Body of pancreas (tissue), 4 donors: ENCODE measurements around the gene PODXL. TPM values are rescaled to one million over a fixed set of nuclear protein-coding genes. Genes with fewer than 3 reads are reported as not detected.

ENCODE experiments used
- ATAC-seq: fragments of 150-250 bp; one replicate; pipeline ENCODE4 v1.9.1; 2016
- DNase-seq, 4 donors: peaks; one replicate each; pipeline ENCODE4 v3.0.0-alpha.2; 2019
- H3K27ac ChIP-seq, 4 donors: fragments of 200-600 bp; sonication (generic); 1 replicate in 3 of 4; 2 replicates in 1 of 4; pipeline versions ENCODE4 v1.5.1 to v1.6.1; 2016 to 2019; ENCODE audit warnings: mild to moderate bottlenecking in 1 of 4, mixed read lengths in 1 of 4, moderate library complexity in 1 of 4
- H3K27me3 ChIP-seq, 2 donors: fragments of 200-600 bp; sonication (generic); one replicate each; pipeline ENCODE4 v1.6.0; 2016; ENCODE audit warnings: mild to moderate bottlenecking in 1 of 2
- H3K36me3 ChIP-seq, 2 donors: fragments of 200-600 bp; sonication (generic); replicated peaks in 1 of 2; 2 replicates each; pipeline ENCODE4 v1.5.1; 2016; ENCODE audit warnings: low read depth in 2 of 2; ENCODE audit not compliant: insufficient read depth in 1 of 2
- H3K4me1 ChIP-seq: fragments of 200-600 bp; sonication (generic); one replicate; pipeline ENCODE4 v1.6.0; 2016
- H3K4me3 ChIP-seq, 2 donors: fragments of 200-600 bp; sonication (generic); 1 replicate in 1 of 2; 2 replicates in 1 of 2; pipeline ENCODE4 v1.5.1; 2016 to 2019
- H3K9me3 ChIP-seq, 3 donors: fragments of 200-600 bp; sonication (generic); 1 replicate in 2 of 3; 2 replicates in 1 of 3; pipeline ENCODE4 v1.5.1; 2016
- CTCF ChIP-seq, 7 experiments: fragments of 450-650 bp in 4 of 7; fragments of 200-600 bp in 3 of 7; sonication (generic) in 3 of 7; IDR thresholded peaks; one replicate each; pipeline ENCODE4 v1.5.1; 2016 to 2019; ENCODE audit warnings: antibody characterized with exemption in 7 of 7
- POLR2A ChIP-seq, 3 donors: fragments of 450-650 bp; IDR thresholded peaks; one replicate each; pipeline ENCODE4 v1.6.1; 2016; ENCODE audit warnings: antibody characterized with exemption in 3 of 3, mild to moderate bottlenecking in 2 of 3
- WGBS, 2 donors: methylation state at CpG; one replicate each; pipeline ENCODE4 v1.1.5; 2017; 5-methylcytosine and 5-hydroxymethylcytosine counted together
- intact Hi-C: fragments of 100-400 bp; cut with DNase I; formaldehyde crosslinking; loops from one replicate; pipeline ENCODE4 v1.15.1; 2023
- total RNA-seq, 2 donors: library from RNA; depleted of rRNA; stranded (reverse); fragments of >200 nt; gene quantifications; one replicate each; pipeline ENCODE4 v1.1.0, GENCODE V29; 2016

Gene PODXL
- total RNA-seq, 2 donors from 2014 or later: 36.9 to 106 TPM

- H3K36me3 ChIP-seq: no peaks in the 10 kb centered on the region
- H3K4me1 ChIP-seq: peaks cover 9% of the 10 kb centered on the region
- H3K27ac ChIP-seq: no peak overlapping the region
- ATAC-seq: no peak
- no peak for DNase-seq
- H3K27me3 ChIP-seq: no peaks in the 10 kb centered on the region
- TF ChIP-seq POLR2A (IDR thresholded peaks at IDR 0.05) (no peak), CTCF (IDR thresholded peaks at IDR 0.05) (no peak)
- intact Hi-C loops: no loop called here
- 73 to 79% methylated on average over 1 of the region's 1 CpG for WGBS, 2 donors
- H3K4me3 ChIP-seq: no peak overlapping the region
- H3K9me3 ChIP-seq: no peaks in the 10 kb centered on the region
Observed at GRCh38 chr7:131489196-131489595, 67.2 kb downstream of the PODXL start.

- ATAC-seq (no peak), DNase-seq (no peak)
- Histone ChIP-seq H3K27ac (no peak overlapping the region), H3K27me3 (no peaks in the 10 kb centered on the region), H3K36me3 (no peaks in the 10 kb centered on the region), H3K4me1 (peaks cover 9% of the 10 kb centered on the region), H3K9me3 (no peaks in the 10 kb centered on the region), H3K4me3 (no peak overlapping the region)
- WGBS, 2 donors: 70 to 79% methylated on average over 2 of the region's 2 CpGs
- TF ChIP-seq CTCF (IDR thresholded peaks at IDR 0.05) (peak in 2 of 7 experiments; percentile 7 to 13), POLR2A (IDR thresholded peaks at IDR 0.05) (no peak)
- intact Hi-C loops: no loop called here
Observed at GRCh38 chr7:131488361-131488760, 68.1 kb downstream of the PODXL start.

GRCh38 chr7:131487217-131487616 is 69.2 kb downstream of the PODXL start:
- no peaks in the 10 kb centered on the region for H3K9me3 ChIP-seq
- H3K4me1 ChIP-seq: peaks cover 9% of the 10 kb centered on the region
- no peak for ATAC-seq
- H3K36me3 ChIP-seq: no peaks in the 10 kb centered on the region
- H3K4me3 ChIP-seq: no peak overlapping the region
- 42 to 50% methylated on average over 1 of the region's 1 CpG for WGBS, 2 donors
- DNase-seq: no peak
- H3K27ac ChIP-seq: no peak overlapping the region
- intact Hi-C loops: no loop called here
- no peaks in the 10 kb centered on the region for H3K27me3 ChIP-seq
- TF ChIP-seq CTCF (IDR thresholded peaks at IDR 0.05): no peak
- TF ChIP-seq POLR2A (IDR thresholded peaks at IDR 0.05): no peak

- no peaks in the 10 kb centered on the region for H3K36me3 ChIP-seq
- intact Hi-C loops: no loop called here
- DNase-seq: no peak
- no peak overlapping the region for H3K27ac ChIP-seq
- no peak for TF ChIP-seq CTCF (IDR thresholded peaks at IDR 0.05)
- no peak for TF ChIP-seq POLR2A (IDR thresholded peaks at IDR 0.05)
- no peaks in the 10 kb centered on the region for H3K9me3 ChIP-seq
- H3K27me3 ChIP-seq: no peaks in the 10 kb centered on the region
- 76 to 89% methylated on average over 2 of the region's 2 CpGs for WGBS, 2 donors
- H3K4me1 ChIP-seq: peaks cover 9% of the 10 kb centered on the region
- no peak for ATAC-seq
- no peak overlapping the region for H3K4me3 ChIP-seq
Observed at GRCh38 chr7:131486346-131486745, 70.1 kb downstream of the PODXL start.

- intact Hi-C loops: no loop called here
- TF ChIP-seq CTCF (IDR thresholded peaks at IDR 0.05): no peak
- no peak for TF ChIP-seq POLR2A (IDR thresholded peaks at IDR 0.05)
- no peaks in the 10 kb centered on the region for H3K36me3 ChIP-seq
- DNase-seq (no peak), ATAC-seq (no peak)
- H3K27me3 ChIP-seq: no peaks in the 10 kb centered on the region
- no peak overlapping the region for H3K27ac ChIP-seq
- H3K4me1 ChIP-seq: peaks cover 25% of the 10 kb centered on the region
- 93 to 95% methylated on average over 2 of the region's 2 CpGs for WGBS, 2 donors
- H3K4me3 ChIP-seq: no peak overlapping the region
- no peaks in the 10 kb centered on the region for H3K9me3 ChIP-seq
Observed at GRCh38 chr7:131483586-131483985, 72.8 kb downstream of the PODXL start.
